GM21390 (cell line): ENCODE data around the gene TSPO2.

Experiments used
- ATAC-seq: cut with Tn5 transposase; IDR thresholded peaks from one replicate; pipeline ENCODE4 v1.9.1; 2021; ENCODE audit not compliant: unreplicated experiment

Gene TSPO2

GRCh38 chr6:41074692-41075436 lies 32.6 kb downstream of the TSPO2 start:
- no peak for ATAC-seq

GRCh38 chr6:41075651-41076626 lies 33.7 kb downstream of the TSPO2 start:
- no peak for ATAC-seq

GRCh38 chr6:41077536-41077935 lies 35.3 kb downstream of the TSPO2 start:
- ATAC-seq, result no peak

GRCh38 chr6:41078101-41078500 lies 35.8 kb downstream of the TSPO2 start:
- ATAC-seq, result no peak

GRCh38 chr6:41079080-41079479 lies 36.8 kb downstream of the TSPO2 start:
- no peak for ATAC-seq

- ATAC-seq, result no peak
Measured at GRCh38 chr6:41080621-41081020, 38.4 kb downstream of the TSPO2 start.

- ATAC-seq, result no peak
Measured at GRCh38 chr6:41083072-41083471, 40.8 kb downstream of the TSPO2 start.

GRCh38 chr6:41085182-41085581 lies 42.9 kb downstream of the TSPO2 start:
- ATAC-seq, result no peak

- ATAC-seq, result no peak
Measured at GRCh38 chr6:41088451-41088850, 46.2 kb downstream of the TSPO2 start.

- ATAC-seq, result no peak
Measured at GRCh38 chr6:41090841-41091761, 48.8 kb downstream of the TSPO2 start.

GRCh38 chr6:41092421-41093140 lies 50.3 kb downstream of the TSPO2 start:
- no peak for ATAC-seq

- no peak for ATAC-seq
Measured at GRCh38 chr6:41093729-41094128, 51.5 kb downstream of the TSPO2 start.
